OCI-LY1 (cell line): ENCODE measurements around the gene EPO.

Source experiments
- EZH2 ChIP-seq: fragments of 200-600 bp; sonication (generic), shearing (Covaris generic); IDR thresholded peaks from 2 replicates; pipeline ENCODE4 v1.8.0; 2017; ENCODE audit warnings: borderline replicate concordance, mixed run types, mild to moderate bottlenecking, antibody characterized with exemption, low read length, moderate library complexity, mixed read lengths
- TF ChIP-seq, protein P1 (sequence below): fragments of 200-600 bp; sonication (generic), shearing (Covaris generic); IDR thresholded peaks from 2 replicates; pipeline ENCODE4 v1.5.1; 2017; ENCODE audit warnings: mild to moderate bottlenecking, antibody characterized with exemption, low read length, moderate library complexity, mixed read lengths

DNA sequence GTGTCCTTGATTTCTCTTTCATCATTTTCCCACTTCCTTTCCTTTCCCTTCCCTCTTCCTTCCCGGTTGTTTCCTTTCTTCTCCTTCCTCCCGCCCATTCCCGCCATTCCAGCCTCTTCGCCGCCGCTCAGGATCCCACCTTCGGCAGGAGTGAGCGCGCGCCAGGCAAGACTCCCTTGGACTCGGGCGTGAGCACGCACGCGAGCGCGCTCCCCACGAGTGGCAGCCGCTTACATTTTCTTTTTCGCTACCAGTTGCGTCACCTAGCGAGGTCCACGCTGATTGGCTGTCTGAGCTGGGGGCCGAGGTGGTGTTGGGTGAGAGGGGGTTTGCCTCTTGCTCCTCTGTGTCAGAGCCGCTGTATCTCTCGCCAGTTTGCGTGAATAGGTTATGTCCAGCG, 24.9 kb downstream of the EPO start:
- TF ChIP-seq, protein P1, sequence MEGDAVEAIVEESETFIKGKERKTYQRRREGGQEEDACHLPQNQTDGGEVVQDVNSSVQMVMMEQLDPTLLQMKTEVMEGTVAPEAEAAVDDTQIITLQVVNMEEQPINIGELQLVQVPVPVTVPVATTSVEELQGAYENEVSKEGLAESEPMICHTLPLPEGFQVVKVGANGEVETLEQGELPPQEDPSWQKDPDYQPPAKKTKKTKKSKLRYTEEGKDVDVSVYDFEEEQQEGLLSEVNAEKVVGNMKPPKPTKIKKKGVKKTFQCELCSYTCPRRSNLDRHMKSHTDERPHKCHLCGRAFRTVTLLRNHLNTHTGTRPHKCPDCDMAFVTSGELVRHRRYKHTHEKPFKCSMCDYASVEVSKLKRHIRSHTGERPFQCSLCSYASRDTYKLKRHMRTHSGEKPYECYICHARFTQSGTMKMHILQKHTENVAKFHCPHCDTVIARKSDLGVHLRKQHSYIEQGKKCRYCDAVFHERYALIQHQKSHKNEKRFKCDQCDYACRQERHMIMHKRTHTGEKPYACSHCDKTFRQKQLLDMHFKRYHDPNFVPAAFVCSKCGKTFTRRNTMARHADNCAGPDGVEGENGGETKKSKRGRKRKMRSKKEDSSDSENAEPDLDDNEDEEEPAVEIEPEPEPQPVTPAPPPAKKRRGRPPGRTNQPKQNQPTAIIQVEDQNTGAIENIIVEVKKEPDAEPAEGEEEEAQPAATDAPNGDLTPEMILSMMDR, result no peak
- no peak for TF ChIP-seq EZH2
